K562 (cell line): ENCODE data around the gene PFDN4. TPM values are rescaled to one million over a fixed set of nuclear protein-coding genes. Genes with fewer than 3 reads are reported as not detected.

Experiments
- CGGBP1 ChIP-seq: fragments of 250-450 bp; sonication (Bioruptor Pico); IDR thresholded peaks from 2 replicates; pipeline ENCODE4 v1.9.0; 2021; ENCODE audit warnings: mild to moderate bottlenecking
- FOXJ2 ChIP-seq: fragments of 200-800 bp; sonication (Bioruptor generic); IDR thresholded peaks from 2 replicates; pipeline ENCODE4 v1.6.1; 2016; ENCODE audit warnings: missing genetic modification characterization, missing compliant biosample characterization
- FOXK1 ChIP-seq: sonication (generic); formaldehyde crosslinking; IDR thresholded peaks from 2 replicates; pipeline ENCODE4 v1.8.0; 2022; ENCODE audit warnings: missing genetic modification reagents, mild to moderate bottlenecking, borderline replicate concordance
- ID3 ChIP-seq, 2 experiments: fragments of 250-450 bp in 1 of 2; fragments of 450-650 bp in 1 of 2; sonication (Bioruptor Pico) in 1 of 2; IDR thresholded peaks; 2 replicates each; pipeline versions ENCODE4 v1.6.1 to v1.8.0; 2016 to 2021; ENCODE audit warnings: mild to moderate bottlenecking in 2 of 2, moderate library complexity in 2 of 2, missing compliant biosample characterization in 1 of 2, missing genetic modification characterization in 1 of 2
- KAT7 ChIP-seq: sonication (generic); formaldehyde crosslinking; IDR thresholded peaks from 2 replicates; pipeline ENCODE4 v1.8.0; 2022; ENCODE audit warnings: missing genetic modification reagents, mild to moderate bottlenecking, borderline replicate concordance
- MEF2D ChIP-seq: conservative IDR thresholded peaks from 2 replicates; pipeline ENCODE4 v1.6.1; 2016; ENCODE audit warnings: low read depth, missing genetic modification characterization, missing compliant biosample characterization
- NBN ChIP-seq: fragments of 450-650 bp; IDR thresholded peaks from 2 replicates; pipeline ENCODE4 v1.6.1; 2016; ENCODE audit warnings: low read depth, mild to moderate bottlenecking
- NR0B1 ChIP-seq: fragments of 450-650 bp; IDR thresholded peaks from one replicate; pipeline ENCODE4 v1.6.1; 2018; ENCODE audit warnings: mild to moderate bottlenecking, moderate library complexity; ENCODE audit not compliant: partially characterized antibody
- NR4A1 ChIP-seq, 2 experiments: fragments of 250-450 bp in 1 of 2; fragments of 450-650 bp in 1 of 2; sonication (Bioruptor Pico) in 1 of 2; IDR thresholded peaks; 2 replicates each; pipeline versions ENCODE4 v1.4.0 to v1.6.1; 2016 to 2020; ENCODE audit warnings: mild to moderate bottlenecking in 2 of 2, missing compliant biosample characterization in 1 of 2, missing genetic modification characterization in 1 of 2, moderate library complexity in 1 of 2
- PTRF ChIP-seq: fragments of 450-650 bp; IDR thresholded peaks from 2 replicates; pipeline ENCODE4 v1.6.1; 2016; ENCODE audit warnings: mild to moderate bottlenecking, missing genetic modification characterization, missing compliant biosample characterization
- ZBED1 ChIP-seq: IDR thresholded peaks from 2 replicates; pipeline ENCODE4 v1.6.1; 2014
- ZBTB26 ChIP-seq: fragments of 450-650 bp; formaldehyde crosslinking; IDR thresholded peaks from 2 replicates; pipeline ENCODE4 v1.4.0; 2022; ENCODE audit warnings: missing genetic modification characterization
- ZBTB5 ChIP-seq: fragments of 450-650 bp; IDR thresholded peaks from 2 replicates; pipeline ENCODE4 v1.6.1; 2017; ENCODE audit warnings: antibody characterized with exemption
- ZFP1 ChIP-seq: fragments of 450-650 bp; formaldehyde crosslinking; IDR thresholded peaks from 2 replicates; pipeline ENCODE4 v1.4.0; 2020; ENCODE audit warnings: mild to moderate bottlenecking, mixed read lengths
- ZKSCAN1 ChIP-seq: fragments of 150-350 bp; IDR thresholded peaks from 2 replicates; pipeline ENCODE4 v1.6.1; 2016; ENCODE audit warnings: low read depth, low read length
- ZMIZ1 ChIP-seq, 2 experiments: fragments of 150-350 bp in 1 of 2; IDR thresholded peaks; 2 replicates each; pipeline ENCODE4 v1.6.1; 2012 to 2016; ENCODE audit warnings: low read depth in 2 of 2, low read length in 2 of 2, mild to moderate bottlenecking in 1 of 2, moderate library complexity in 1 of 2
- ZNF764 ChIP-seq: fragments of 250-450 bp; sonication (Bioruptor Pico); IDR thresholded peaks from 2 replicates; pipeline ENCODE4 v1.4.0; 2020; ENCODE audit warnings: low read depth, mild to moderate bottlenecking, moderate library complexity
- polyA plus RNA-seq, 8 experiments: library from polyadenylated mRNA; depleted of rRNA in 4 of 8; stranded (reverse) in 5 of 8; unstranded in 3 of 8; fragments of >200 nt; fragmentation: Nextera tagmentation in 2 of 8; fragmentation: Illumina TruSeq in 1 of 8; extraction: Ambion mirVana in 2 of 8; extraction: Trizol in 1 of 8; gene quantifications; 2 replicates each; pipeline versions ENCODE4 v1.2.1 to v1.2.3, GENCODE V29; 2011 to 2014; ENCODE audit warnings: inconsistent platforms in 1 of 8, missing spikeins in 1 of 8
- total RNA-seq, 7 experiments: library from RNA; depleted of rRNA in 6 of 7; stranded (reverse); fragments of >200 nt in 6 of 7; fragmentation: Illumina TruSeq in 2 of 7; extraction: Trizol in 2 of 7; gene quantifications; 2 replicates each; pipeline versions ENCODE4 v1.2.1 to v1.2.3, GENCODE V29; 2011 to 2021; ENCODE audit warnings: low replicate concordance in 1 of 7

The PFDN4 gene
- total and polyA plus RNA-seq, 9 of the 15 experiments (the other 6 are each of a cell fraction or from before 2014, with no cell fraction given): 60.1 to 214 (median 122) TPM

- TF ChIP-seq FOXJ2 (tag) (peak; percentile 81), ID3 (CRISPR knock-in tag; IDR thresholded peaks at IDR 0.05) (no peak), ID3 (tag; IDR thresholded peaks at IDR 0.05) (no peak), NR0B1 (no peak), CGGBP1 (no peak), ZFP1 (CRISPR knock-in tag) (no peak), NBN (peak; percentile 42; the same call in 1 of the 2 replicates), ZBED1 (0 out of 2 replicates have a peak, but pooled peaks have one; percentile 23), KAT7 (CRISPR knock-in tag) (no peak), PTRF (tag) (no peak), ZNF764 (no peak), ZBTB26 (peak; percentile 43; the same call in 1 of the 2 replicates), NR4A1 (CRISPR knock-in tag; IDR thresholded peaks at IDR 0.05) (no peak), NR4A1 (tag; IDR thresholded peaks at IDR 0.05) (0 out of 2 replicates have a peak, but pooled peaks have one; percentile 19), FOXK1 (CRISPR knock-in tag) (no peak; the same call in 1 of the 2 replicates), ZMIZ1 (IDR thresholded peaks at IDR 0.05; ENCODE audit: low read depth in 2 of 2, low read length in 2 of 2) (0 out of 4 replicates have a peak, but pooled peaks of 1 of the 2 experiments have one; percentile 31), MEF2D (tag) (0 out of 2 replicates have a peak, but pooled peaks have one; percentile 38), ZKSCAN1 (no peak), ZBTB5 (no peak)
Observed at GRCh38 chr20:54207743-54208547, at the start of gene PFDN4 (continued).
